HepG2 (cell line): ENCODE results near the gene FNDC3A. TPM values are rescaled to one million over a fixed set of nuclear protein-coding genes. Genes with fewer than 3 reads are reported as not detected.
A peak's percentile ranks its signal among the peaks of the same experiment; 100 is the strongest.

ENCODE experiments used
- ATF1 ChIP-seq: IDR thresholded peaks from 2 replicates; pipeline ENCODE4 v1.6.1; 2016; ENCODE audit warnings: mild to moderate bottlenecking, control low read depth
- CREB1 ChIP-seq, 2 experiments: fragments of 450-650 bp in 1 of 2; IDR thresholded peaks; 2 replicates each; pipeline ENCODE4 v1.6.1; 2016 to 2017; ENCODE audit warnings: control low read depth in 1 of 2, mild to moderate bottlenecking in 1 of 2, missing compliant biosample characterization in 1 of 2, missing genetic modification characterization in 1 of 2
- EP300 ChIP-seq, 3 experiments: sonication (generic) in 1 of 3; formaldehyde crosslinking in 1 of 3; IDR thresholded peaks; 2 replicates each; pipeline versions ENCODE4 v1.5.1 to v1.6.1; 2011 to 2020; ENCODE audit warnings: low read depth in 2 of 3, low read length in 2 of 3, borderline replicate concordance in 1 of 3, improper control_type of control experiment in 1 of 3, mild to moderate bottlenecking in 1 of 3, missing genetic modification reagents in 1 of 3, moderate library complexity in 1 of 3
- GTF2F1 ChIP-seq: fragments of 150-350 bp; IDR thresholded peaks from 2 replicates; pipeline ENCODE4 v1.6.1; 2014; ENCODE audit warnings: low read length
- HOXA3 ChIP-seq: sonication (generic); formaldehyde crosslinking; IDR thresholded peaks from 2 replicates; pipeline ENCODE4 v1.5.0; 2020; ENCODE audit warnings: missing genetic modification reagents
- KAT8 ChIP-seq: IDR thresholded peaks from 2 replicates; pipeline ENCODE4 v1.6.1; 2016; ENCODE audit warnings: missing genetic modification reagents, missing compliant biosample characterization
- KDM5A ChIP-seq: fragments of 200-600 bp; sonication (generic); IDR thresholded peaks from 2 replicates; pipeline ENCODE4 v1.7.0; 2018; ENCODE audit warnings: antibody characterized with exemption, mild to moderate bottlenecking, low read length, borderline replicate concordance
- NR2F6 ChIP-seq, 2 experiments: IDR thresholded peaks; 2 replicates each; pipeline ENCODE4 v1.6.1; 2016; ENCODE audit warnings: antibody characterized with exemption in 1 of 2, mild to moderate bottlenecking in 1 of 2
- SOX13 ChIP-seq, 3 experiments: fragments of 450-650 bp in 1 of 3; sonication (generic) in 1 of 3; formaldehyde crosslinking in 1 of 3; IDR thresholded peaks in 2 of 3; conservative IDR thresholded peaks in 1 of 3; 2 replicates each; pipeline versions ENCODE4 v1.5.0 to v1.6.1; 2016 to 2020; ENCODE audit warnings: antibody characterized with exemption in 1 of 3, mild to moderate bottlenecking in 1 of 3, missing compliant biosample characterization in 1 of 3, missing genetic modification reagents in 1 of 3, moderate library complexity in 1 of 3
- ZBTB7A ChIP-seq: sonication (generic); formaldehyde crosslinking; IDR thresholded peaks from 2 replicates; pipeline ENCODE4 v1.8.0; 2022; ENCODE audit warnings: mild to moderate bottlenecking, missing genetic modification reagents
- ZMYM4 ChIP-seq: sonication (generic); formaldehyde crosslinking; IDR thresholded peaks from 2 replicates; pipeline ENCODE4 v1.8.1; 2023; ENCODE audit warnings: mild to moderate bottlenecking, missing genetic modification reagents
- ZNF292 ChIP-seq: sonication (generic); formaldehyde crosslinking; IDR thresholded peaks from 2 replicates; pipeline ENCODE4 v1.8.1; 2022; ENCODE audit warnings: mild to moderate bottlenecking, low read depth, missing genetic modification reagents, borderline replicate concordance
- ZNF720 ChIP-seq: sonication (generic); formaldehyde crosslinking; IDR thresholded peaks from 2 replicates; pipeline ENCODE4 v1.4.0; 2020; ENCODE audit warnings: missing genetic modification reagents
- ZNF775 ChIP-seq: sonication (generic); formaldehyde crosslinking; IDR thresholded peaks from 2 replicates; pipeline ENCODE4 v1.4.0; 2020; ENCODE audit warnings: missing genetic modification reagents, mild to moderate bottlenecking, moderate library complexity, borderline replicate concordance
- polyA plus RNA-seq, 8 experiments: library from polyadenylated mRNA; depleted of rRNA in 3 of 8; stranded (reverse) in 7 of 8; unstranded in 1 of 8; fragments of >200 nt; fragmentation: Illumina TruSeq in 4 of 8; extraction: Trizol in 4 of 8; gene quantifications; 2 replicates each; pipeline versions ENCODE4 v1.2.1 to v1.2.3, GENCODE V29; 2011 to 2016; ENCODE audit warnings: low read depth in 4 of 8, missing spikeins in 1 of 8, mixed read lengths in 1 of 8; ENCODE audit not compliant: insufficient read depth in 1 of 8
- total RNA-seq, 5 experiments: library from RNA; depleted of rRNA; stranded (reverse); fragments of >200 nt; fragmentation: Illumina TruSeq; extraction: Trizol; gene quantifications; 2 replicates each; pipeline ENCODE4 v1.2.3, GENCODE V29; 2016; ENCODE audit warnings: low read depth in 1 of 5
- TF ChIP-seq, protein P1 (sequence below): IDR thresholded peaks from 2 replicates; pipeline ENCODE4 v1.6.1; 2016; ENCODE audit warnings: low read depth
- TF ChIP-seq, protein P2 (sequence below): fragments of 450-650 bp; IDR thresholded peaks from 2 replicates; pipeline ENCODE4 v1.6.1; 2017
- TF ChIP-seq, protein P3 (sequence below): sonication (generic); formaldehyde crosslinking; IDR thresholded peaks from 2 replicates; pipeline ENCODE4 v1.4.0; 2020; ENCODE audit warnings: mild to moderate bottlenecking, low read depth, missing genetic modification reagents
- TF ChIP-seq, protein P4 (sequence below): sonication (generic); formaldehyde crosslinking; IDR thresholded peaks from 2 replicates; pipeline ENCODE4 v1.9.0; 2021; ENCODE audit warnings: missing genetic modification reagents, borderline replicate concordance

Gene FNDC3A
- total and polyA plus RNA-seq, 2 of the 13 experiments (the other 11 are each of a cell fraction or from before 2014, with no cell fraction given), result 36.7 to 39.3 TPM

DNA sequence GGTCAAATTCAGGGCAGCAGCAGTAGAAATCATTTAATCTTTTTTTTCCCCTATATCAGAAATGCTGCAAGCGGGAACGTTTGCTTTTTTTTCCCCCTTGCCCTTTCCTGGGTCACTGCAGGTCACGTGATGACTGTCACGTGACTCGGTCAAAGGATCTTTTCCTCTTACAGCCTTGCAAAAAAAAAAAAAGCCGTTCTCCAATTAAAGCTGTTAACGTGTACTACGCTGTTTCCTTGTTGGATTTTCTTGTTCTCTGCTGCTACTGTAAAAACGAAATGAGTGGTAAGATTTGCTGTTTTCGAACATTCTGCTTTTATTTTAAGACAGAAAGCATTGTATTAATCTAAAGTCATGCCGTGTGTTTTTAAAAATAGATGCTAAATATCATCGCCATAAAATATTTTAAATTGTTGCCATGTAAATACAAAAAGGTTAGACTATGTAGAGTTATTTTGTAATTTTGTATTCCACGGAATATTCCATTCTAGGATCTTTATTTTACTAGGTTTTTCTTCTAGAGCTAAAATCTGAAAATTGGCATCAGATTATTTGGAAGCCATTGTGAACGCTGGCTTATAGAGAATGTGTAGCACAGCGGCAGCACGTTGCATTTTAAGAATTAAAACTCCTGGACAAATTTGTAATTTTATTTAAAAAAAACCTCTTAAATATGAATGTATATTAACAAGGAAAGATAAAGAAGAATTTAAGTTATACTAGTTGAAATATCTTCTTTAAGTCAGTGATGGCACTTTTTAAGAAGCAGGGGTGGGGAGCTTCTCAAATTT lies 134.6 kb downstream of the FNDC3A start (continued):
- TF ChIP-seq ZMYM4 (CRISPR knock-in tag), result peak; percentile 88
- no peak for TF ChIP-seq ZNF775 (CRISPR knock-in tag)
- TF ChIP-seq, protein P1, sequence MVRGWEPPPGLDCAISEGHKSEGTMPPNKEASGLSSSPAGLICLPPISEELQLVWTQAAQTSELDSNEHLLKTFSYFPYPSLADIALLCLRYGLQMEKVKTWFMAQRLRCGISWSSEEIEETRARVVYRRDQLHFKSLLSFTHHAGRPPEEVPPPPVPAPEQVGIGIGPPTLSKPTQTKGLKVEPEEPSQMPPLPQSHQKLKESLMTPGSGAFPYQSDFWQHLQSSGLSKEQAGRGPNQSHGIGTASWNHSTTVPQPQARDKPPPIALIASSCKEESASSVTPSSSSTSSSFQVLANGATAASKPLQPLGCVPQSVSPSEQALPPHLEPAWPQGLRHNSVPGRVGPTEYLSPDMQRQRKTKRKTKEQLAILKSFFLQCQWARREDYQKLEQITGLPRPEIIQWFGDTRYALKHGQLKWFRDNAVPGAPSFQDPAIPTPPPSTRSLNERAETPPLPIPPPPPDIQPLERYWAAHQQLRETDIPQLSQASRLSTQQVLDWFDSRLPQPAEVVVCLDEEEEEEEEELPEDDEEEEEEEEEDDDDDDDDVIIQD (CRISPR knock-in tag), result peak; percentile 88; the same call in 1 of the 2 replicates
- no peak for TF ChIP-seq ZNF292 (CRISPR knock-in tag)
- TF ChIP-seq NR2F6 (IDR thresholded peaks at IDR 0.05), result peak; percentile 81
- peak; percentile 83 for TF ChIP-seq NR2F6 (CRISPR knock-in tag; IDR thresholded peaks at IDR 0.05)
- TF ChIP-seq, protein P2, sequence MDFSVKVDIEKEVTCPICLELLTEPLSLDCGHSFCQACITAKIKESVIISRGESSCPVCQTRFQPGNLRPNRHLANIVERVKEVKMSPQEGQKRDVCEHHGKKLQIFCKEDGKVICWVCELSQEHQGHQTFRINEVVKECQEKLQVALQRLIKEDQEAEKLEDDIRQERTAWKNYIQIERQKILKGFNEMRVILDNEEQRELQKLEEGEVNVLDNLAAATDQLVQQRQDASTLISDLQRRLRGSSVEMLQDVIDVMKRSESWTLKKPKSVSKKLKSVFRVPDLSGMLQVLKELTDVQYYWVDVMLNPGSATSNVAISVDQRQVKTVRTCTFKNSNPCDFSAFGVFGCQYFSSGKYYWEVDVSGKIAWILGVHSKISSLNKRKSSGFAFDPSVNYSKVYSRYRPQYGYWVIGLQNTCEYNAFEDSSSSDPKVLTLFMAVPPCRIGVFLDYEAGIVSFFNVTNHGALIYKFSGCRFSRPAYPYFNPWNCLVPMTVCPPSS, result 0 out of 2 replicates have a peak, but pooled peaks have one; percentile 51
- TF ChIP-seq EP300 (IDR thresholded peaks at IDR 0.05; ENCODE audit: low read depth in 2 of 2, low read length in 2 of 2), result peak in 1 of 2 experiments; percentile 21; a peak in 1 of 4 replicates
- no peak for TF ChIP-seq EP300 (CRISPR knock-in tag; IDR thresholded peaks at IDR 0.05; ENCODE audit: borderline replicate concordance)
- TF ChIP-seq CREB1 (IDR thresholded peaks at IDR 0.05), result peak; percentile 32
- TF ChIP-seq CREB1 (CRISPR knock-in tag; IDR thresholded peaks at IDR 0.05), result peak; percentile 82
- no peak for TF ChIP-seq ZNF720
- TF ChIP-seq, protein P3, sequence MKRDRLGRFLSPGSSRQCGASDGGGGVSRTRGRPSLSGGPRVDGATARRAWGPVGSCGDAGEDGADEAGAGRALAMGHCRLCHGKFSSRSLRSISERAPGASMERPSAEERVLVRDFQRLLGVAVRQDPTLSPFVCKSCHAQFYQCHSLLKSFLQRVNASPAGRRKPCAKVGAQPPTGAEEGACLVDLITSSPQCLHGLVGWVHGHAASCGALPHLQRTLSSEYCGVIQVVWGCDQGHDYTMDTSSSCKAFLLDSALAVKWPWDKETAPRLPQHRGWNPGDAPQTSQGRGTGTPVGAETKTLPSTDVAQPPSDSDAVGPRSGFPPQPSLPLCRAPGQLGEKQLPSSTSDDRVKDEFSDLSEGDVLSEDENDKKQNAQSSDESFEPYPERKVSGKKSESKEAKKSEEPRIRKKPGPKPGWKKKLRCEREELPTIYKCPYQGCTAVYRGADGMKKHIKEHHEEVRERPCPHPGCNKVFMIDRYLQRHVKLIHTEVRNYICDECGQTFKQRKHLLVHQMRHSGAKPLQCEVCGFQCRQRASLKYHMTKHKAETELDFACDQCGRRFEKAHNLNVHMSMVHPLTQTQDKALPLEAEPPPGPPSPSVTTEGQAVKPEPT (CRISPR knock-in tag), result no peak
- TF ChIP-seq, protein P4, sequence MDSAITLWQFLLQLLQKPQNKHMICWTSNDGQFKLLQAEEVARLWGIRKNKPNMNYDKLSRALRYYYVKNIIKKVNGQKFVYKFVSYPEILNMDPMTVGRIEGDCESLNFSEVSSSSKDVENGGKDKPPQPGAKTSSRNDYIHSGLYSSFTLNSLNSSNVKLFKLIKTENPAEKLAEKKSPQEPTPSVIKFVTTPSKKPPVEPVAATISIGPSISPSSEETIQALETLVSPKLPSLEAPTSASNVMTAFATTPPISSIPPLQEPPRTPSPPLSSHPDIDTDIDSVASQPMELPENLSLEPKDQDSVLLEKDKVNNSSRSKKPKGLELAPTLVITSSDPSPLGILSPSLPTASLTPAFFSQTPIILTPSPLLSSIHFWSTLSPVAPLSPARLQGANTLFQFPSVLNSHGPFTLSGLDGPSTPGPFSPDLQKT (CRISPR knock-in tag), result no peak
- peak; percentile 98 for TF ChIP-seq KAT8 (CRISPR knock-in tag)
- TF ChIP-seq GTF2F1, result peak; percentile 93; the same call in 1 of the 2 replicates
- no peak for TF ChIP-seq ZBTB7A (CRISPR knock-in tag)
- TF ChIP-seq SOX13 (IDR thresholded peaks at IDR 0.05), result no peak
- TF ChIP-seq SOX13 (CRISPR knock-in tag; conservative IDR thresholded peaks at IDR 0.05 in 1 of 2, IDR thresholded peaks at IDR 0.05 in 1 of 2), result 0 out of 4 replicates have a peak, but pooled peaks of 1 of the 2 experiments have one; percentile 24
- TF ChIP-seq HOXA3 (CRISPR knock-in tag), result peak; percentile 61
- TF ChIP-seq ATF1 (CRISPR knock-in tag), result peak; percentile 55; the same call in 1 of the 2 replicates
- peak; percentile 92 for TF ChIP-seq KDM5A
